NT2/D1 (cell line): ENCODE results near the gene PLCB1.

ENCODE experiments used
- SUZ12 ChIP-seq: IDR thresholded peaks from 2 replicates; pipeline ENCODE4 v1.6.1; 2011; ENCODE audit not compliant: insufficient read length, insufficient read depth; ENCODE audit errors: extremely low read depth
- YY1 ChIP-seq: IDR thresholded peaks from 2 replicates; pipeline ENCODE4 v1.6.1; 2011; ENCODE audit not compliant: insufficient read length, insufficient read depth
- ZNF274 ChIP-seq: IDR thresholded peaks from 2 replicates; pipeline ENCODE4 v1.6.1; 2011; ENCODE audit warnings: mild to moderate bottlenecking, low read depth, low read length

- TF ChIP-seq YY1, result no peak
- no peak for TF ChIP-seq ZNF274
- no peak for TF ChIP-seq SUZ12
These were observed 236.6 kb downstream of the PLCB1 start for GRCh38 chr20:8368670-8369069.
